ENCODE results near the gene AP1B1.

Gene AP1B1

DNA sequence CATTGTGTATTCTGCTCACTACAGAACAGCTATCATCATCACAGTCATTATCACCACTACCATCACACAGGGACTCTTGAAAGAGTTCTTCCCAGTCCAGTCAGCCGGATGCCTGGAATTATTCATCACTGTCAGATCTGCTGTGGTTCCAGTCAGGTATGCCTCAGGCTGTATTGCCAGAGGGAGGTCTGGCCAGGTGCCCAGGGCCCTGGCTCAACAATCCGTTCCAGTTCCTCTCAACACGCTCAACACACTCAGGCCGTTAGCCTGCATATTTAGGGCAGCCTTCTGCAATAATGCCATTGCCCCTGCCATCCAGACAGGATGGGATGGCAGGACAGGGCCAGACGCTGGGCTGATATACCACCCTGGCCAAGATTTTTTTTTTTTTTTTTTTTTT lies 44.2 kb downstream of the AP1B1 start:
- TF ChIP-seq, protein P1, sequence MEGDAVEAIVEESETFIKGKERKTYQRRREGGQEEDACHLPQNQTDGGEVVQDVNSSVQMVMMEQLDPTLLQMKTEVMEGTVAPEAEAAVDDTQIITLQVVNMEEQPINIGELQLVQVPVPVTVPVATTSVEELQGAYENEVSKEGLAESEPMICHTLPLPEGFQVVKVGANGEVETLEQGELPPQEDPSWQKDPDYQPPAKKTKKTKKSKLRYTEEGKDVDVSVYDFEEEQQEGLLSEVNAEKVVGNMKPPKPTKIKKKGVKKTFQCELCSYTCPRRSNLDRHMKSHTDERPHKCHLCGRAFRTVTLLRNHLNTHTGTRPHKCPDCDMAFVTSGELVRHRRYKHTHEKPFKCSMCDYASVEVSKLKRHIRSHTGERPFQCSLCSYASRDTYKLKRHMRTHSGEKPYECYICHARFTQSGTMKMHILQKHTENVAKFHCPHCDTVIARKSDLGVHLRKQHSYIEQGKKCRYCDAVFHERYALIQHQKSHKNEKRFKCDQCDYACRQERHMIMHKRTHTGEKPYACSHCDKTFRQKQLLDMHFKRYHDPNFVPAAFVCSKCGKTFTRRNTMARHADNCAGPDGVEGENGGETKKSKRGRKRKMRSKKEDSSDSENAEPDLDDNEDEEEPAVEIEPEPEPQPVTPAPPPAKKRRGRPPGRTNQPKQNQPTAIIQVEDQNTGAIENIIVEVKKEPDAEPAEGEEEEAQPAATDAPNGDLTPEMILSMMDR (IDR thresholded peaks at IDR 0.05; ENCODE audit: extremely low read depth, insufficient read depth, missing control alignments), result no peak
- in situ Hi-C loops (cut with MboI; ENCODE audit: low pct_unique_long_range_greater_than_20kb, low sequenced_read_pairs, unreplicated experiment), result no loop called here
- DNase-seq (ENCODE audit: low spot score), result no peak

DNA sequence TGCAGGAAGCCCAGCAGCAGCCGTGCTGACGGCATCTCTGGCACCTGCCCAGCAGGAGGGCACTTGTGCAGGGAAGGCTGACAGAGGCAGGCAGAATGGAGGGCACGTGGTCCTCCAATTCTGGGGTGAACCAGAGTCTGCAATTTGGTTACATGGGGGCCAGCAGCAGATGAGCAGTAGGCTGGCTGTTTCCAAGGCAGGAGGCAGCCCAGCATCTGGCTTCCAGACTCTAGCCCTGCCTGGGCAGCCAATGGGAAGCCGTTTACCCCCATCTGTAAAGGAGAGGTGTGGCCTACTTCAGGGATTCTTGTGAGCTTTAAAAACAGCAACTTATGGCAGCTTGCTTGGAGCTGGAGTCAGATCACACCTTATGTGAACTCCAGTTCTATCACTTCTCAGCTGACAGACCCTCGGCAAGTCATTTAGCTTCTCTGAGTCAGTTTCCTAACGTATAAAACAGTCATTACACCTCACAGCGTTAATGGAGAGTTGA lies 45.0 kb downstream of the AP1B1 start:
- no peak for DNase-seq (ENCODE audit: low spot score)
- TF ChIP-seq, protein P1 (IDR thresholded peaks at IDR 0.05; ENCODE audit: extremely low read depth, insufficient read depth, missing control alignments), result no peak
- in situ Hi-C loops (cut with MboI; ENCODE audit: low pct_unique_long_range_greater_than_20kb, low sequenced_read_pairs, unreplicated experiment), result no loop called here

DNA sequence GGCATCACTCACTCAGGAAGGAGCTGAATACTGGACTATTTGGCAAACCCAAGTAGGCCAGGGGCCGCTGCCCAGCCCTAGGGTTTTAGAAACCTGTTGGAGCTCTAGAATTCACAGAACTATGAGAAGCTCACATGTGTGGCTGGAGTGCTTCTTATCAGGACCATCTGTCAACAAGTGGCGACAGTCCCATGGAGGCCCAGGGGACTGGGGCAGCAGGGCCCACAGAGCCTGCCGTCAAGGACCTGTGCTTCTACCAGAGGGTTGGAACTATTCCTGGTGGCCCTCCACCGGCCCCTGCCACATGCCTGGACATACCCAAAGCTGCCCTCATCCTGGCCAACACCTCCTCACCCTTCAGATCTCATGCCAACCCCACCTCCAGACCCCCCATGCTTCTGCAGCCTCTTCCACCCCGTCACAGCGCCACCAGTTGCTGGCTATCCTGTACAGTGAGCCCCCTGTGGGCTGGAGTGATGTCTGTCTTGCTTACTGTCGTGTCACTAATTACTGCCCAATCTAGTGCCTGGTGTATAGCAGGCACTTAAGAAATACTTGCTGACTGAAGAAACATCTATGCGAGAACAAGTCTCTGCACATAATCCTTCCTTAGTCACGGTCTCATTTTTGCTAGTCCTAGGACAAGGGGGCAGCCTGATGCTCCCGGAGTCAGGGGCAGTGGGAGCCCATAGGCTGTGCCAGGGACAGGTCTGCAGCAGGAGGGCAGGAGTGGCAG lies 45.6 kb downstream of the AP1B1 start:
- in situ Hi-C loops (cut with MboI; ENCODE audit: low pct_unique_long_range_greater_than_20kb, low sequenced_read_pairs, unreplicated experiment), result no loop called here
- DNase-seq (ENCODE audit: low spot score), result no peak
- TF ChIP-seq, protein P1 (IDR thresholded peaks at IDR 0.05; ENCODE audit: extremely low read depth, insufficient read depth, missing control alignments), result no peak

DNA sequence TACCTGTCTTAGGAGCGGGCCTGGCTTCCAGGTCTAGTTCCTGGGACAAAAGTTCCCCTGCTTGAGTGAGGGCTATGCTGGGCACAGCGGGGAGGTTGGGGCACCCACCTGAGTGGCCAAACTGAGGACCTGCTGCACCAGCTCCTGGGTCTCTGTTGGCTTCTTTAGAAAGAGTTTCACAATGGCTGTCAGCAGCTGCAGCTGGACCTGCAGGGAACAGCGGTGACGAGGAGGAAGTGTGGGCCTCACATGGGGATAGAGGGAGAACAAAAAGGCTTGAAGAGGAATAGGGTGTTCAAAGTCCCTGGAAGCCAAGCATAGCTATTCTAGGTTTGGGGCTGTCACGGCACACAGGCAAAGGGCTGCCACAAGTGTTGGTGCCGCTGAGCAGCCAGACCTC lies 46.2 kb downstream of the AP1B1 start:
- DNase-seq (ENCODE audit: low spot score), result no peak
- TF ChIP-seq, protein P1 (IDR thresholded peaks at IDR 0.05; ENCODE audit: extremely low read depth, insufficient read depth, missing control alignments), result no peak
- in situ Hi-C loops (cut with MboI; ENCODE audit: low pct_unique_long_range_greater_than_20kb, low sequenced_read_pairs, unreplicated experiment), result no loop called here

DNA sequence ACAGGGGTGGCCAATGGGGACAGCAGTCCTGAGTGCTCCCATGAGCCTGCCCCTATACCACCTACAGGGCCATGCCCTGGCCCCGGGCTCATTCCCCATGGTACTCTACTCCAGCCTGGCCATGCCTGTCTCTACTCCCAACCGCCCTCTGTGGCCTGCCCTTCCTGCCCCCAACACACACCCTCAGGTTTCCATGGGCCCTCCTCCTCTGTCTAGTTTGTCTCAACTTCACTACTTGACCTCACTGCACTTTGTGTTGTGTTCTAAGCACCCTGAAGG lies 46.6 kb downstream of the AP1B1 start:
- no peak for DNase-seq (ENCODE audit: low spot score)
- in situ Hi-C loops (cut with MboI; ENCODE audit: low pct_unique_long_range_greater_than_20kb, low sequenced_read_pairs, unreplicated experiment), result no loop called here
- TF ChIP-seq, protein P1 (IDR thresholded peaks at IDR 0.05; ENCODE audit: extremely low read depth, insufficient read depth, missing control alignments), result no peak

DNA sequence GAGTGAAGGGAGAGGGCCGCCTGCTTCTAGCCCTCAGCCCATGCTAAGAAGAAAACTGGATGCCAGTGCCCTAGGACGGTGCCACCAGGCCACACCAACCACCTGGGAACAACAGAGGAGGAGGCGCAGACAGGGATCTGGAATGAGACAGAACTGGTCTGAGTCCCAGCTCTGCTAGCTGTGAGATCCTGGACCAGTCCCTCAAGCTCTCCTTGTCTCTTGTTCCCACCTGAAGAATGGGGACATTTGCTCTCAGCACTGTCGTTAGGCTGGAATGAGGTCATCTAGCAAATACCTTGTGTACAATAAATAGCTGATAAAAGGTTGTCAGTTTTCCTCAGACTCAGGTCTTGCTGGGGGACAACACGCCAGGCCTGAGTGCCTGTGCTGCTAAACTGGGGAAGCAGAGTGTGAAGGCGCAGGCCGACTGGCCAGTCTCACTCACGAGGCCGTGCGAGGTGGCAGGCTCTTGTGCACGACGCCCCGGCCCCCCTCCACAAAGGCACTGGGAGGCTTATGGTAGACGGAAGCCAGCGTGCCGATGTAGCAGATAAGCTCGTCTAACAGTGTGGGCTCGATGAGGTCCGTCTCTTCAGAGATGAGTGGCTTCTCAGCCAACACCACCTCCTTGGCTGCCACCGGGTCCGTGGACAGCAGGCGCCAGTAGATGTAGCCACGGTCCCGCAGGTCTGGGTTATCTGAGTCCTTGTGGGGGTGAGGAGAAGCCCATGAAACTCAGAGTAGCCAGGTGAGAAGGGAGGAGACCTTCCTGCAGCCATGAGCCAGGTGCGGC lies 47.1 kb downstream of the AP1B1 start:
- DNase-seq (ENCODE audit: low spot score), result no peak
- in situ Hi-C loops (cut with MboI; ENCODE audit: low pct_unique_long_range_greater_than_20kb, low sequenced_read_pairs, unreplicated experiment), result no loop called here
- TF ChIP-seq, protein P1 (IDR thresholded peaks at IDR 0.05; ENCODE audit: extremely low read depth, insufficient read depth, missing control alignments), result no peak

Measured in GM13977 (cell line).